Adrenal gland (tissue), 12 donors: ENCODE results near the gene SDC3. TPM values are rescaled to one million over a fixed set of nuclear protein-coding genes. Genes with fewer than 3 reads are reported as not detected.

Experiments
- DNase-seq, 7 donors: peaks; one replicate each; pipeline ENCODE4 v3.0.0-alpha.2; 2019 to 2020
- H3K27ac ChIP-seq, 5 donors: fragments of 200-600 bp; sonication (generic) in 4 of 5; 1 replicate in 3 of 5; 2 replicates in 2 of 5; pipeline versions ENCODE4 v1.5.1 to v1.8.0; 2016 to 2020; ENCODE audit warnings: mild to moderate bottlenecking in 1 of 5
- H3K27me3 ChIP-seq: fragments of 200-600 bp; 2 replicates; pipeline ENCODE4 v1.8.0; 2021
- H3K36me3 ChIP-seq, 2 donors: fragments of 200-600 bp; replicated peaks in 1 of 2; 1 replicate in 1 of 2; 2 replicates in 1 of 2; pipeline versions ENCODE4 v1.5.1 to v1.8.0; 2018 to 2022
- H3K4me1 ChIP-seq, 2 donors: fragments of 200-600 bp; replicated peaks in 1 of 2; 1 replicate in 1 of 2; 2 replicates in 1 of 2; pipeline versions ENCODE4 v1.5.1 to v1.8.0; 2018 to 2021
- H3K4me3 ChIP-seq, 4 donors: fragments of 200-600 bp; sonication (generic) in 3 of 4; one replicate each; pipeline ENCODE4 v1.5.1; 2016 to 2018
- H3K9me3 ChIP-seq, 3 donors: fragments of 200-600 bp; sonication (generic) in 1 of 3; replicated peaks in 1 of 3; 1 replicate in 2 of 3; 2 replicates in 1 of 3; pipeline versions ENCODE4 v1.5.1 to v1.8.0; 2016 to 2021
- POLR2A ChIP-seq, 2 donors: fragments of 450-650 bp; IDR thresholded peaks; one replicate each; pipeline ENCODE4 v1.6.1; 2017; ENCODE audit warnings: antibody characterized with exemption in 2 of 2, mild to moderate bottlenecking in 2 of 2, moderate library complexity in 1 of 2
- WGBS, 4 donors: extraction: QIAGEN DNeasy Blood & Tissue Kit in 2 of 4; methylation state at CpG; one replicate each; pipeline versions ENCODE4 v1.1.5 to v1.1.7; 2013 to 2017; 5-methylcytosine and 5-hydroxymethylcytosine counted together
- intact Hi-C, 2 donors: fragments of 100-400 bp; cut with DNase I; formaldehyde crosslinking; loops; one replicate each; pipeline versions ENCODE4 v1.14.1 to v1.15.0; 2022 to 2023
- polyA plus RNA-seq, 3 donors: library from polyadenylated mRNA; stranded (reverse); fragments of 200-250 nt in 2 of 3; fragments of 350-450 nt in 1 of 3; fragmentation: Illumina TruSeq in 1 of 3; extraction: RNeasy Lipid Tissue Mini Kit (QIAGEN cat#74804) in 1 of 3; gene quantifications; one replicate each; pipeline ENCODE4 v1.2.3, GENCODE V29; 2013 to 2014
- total RNA-seq, 9 donors: library from RNA; depleted of rRNA in 4 of 9; stranded (reverse); fragments of >200 nt in 4 of 9; fragments of 120-200 nt in 1 of 9; fragmentation: NEBNext Ultra II Directional in 1 of 9; extraction: Animal tissue kit (Norgen Biotek cat#: 25700) in 1 of 9; gene quantifications; one replicate each; pipeline versions ENCODE4 v1.1.0 to v1.2.4, GENCODE V29; 2013 to 2023
- TF ChIP-seq, protein P1 (sequence below), 6 experiments: fragments of 450-650 bp in 4 of 6; fragments of 200-600 bp in 2 of 6; sonication (generic) in 1 of 6; IDR thresholded peaks; 1 replicate in 5 of 6; 2 replicates in 1 of 6; pipeline versions ENCODE4 v1.5.1 to v1.8.0; 2016 to 2021; ENCODE audit warnings: antibody characterized with exemption in 6 of 6, mild to moderate bottlenecking in 2 of 6, moderate library complexity in 1 of 6
- donor health status: healthy with polysubstance abuse.
- donor health status: Bipolar disorder and iron deficiency.
- donor health status: DM: yes; HTN: yes; CAD: no.
- donor health status: DM: no; HTN: no; CAD: no.
- donor health status: DM: no; HTN: no; CAD: no.
- donor health status: DM: yes; HTN: yes; CAD: no.

The SDC3 gene
- total and polyA plus RNA-seq, 12 donors, result 40.1 to 536 (median 188) TPM

DNA sequence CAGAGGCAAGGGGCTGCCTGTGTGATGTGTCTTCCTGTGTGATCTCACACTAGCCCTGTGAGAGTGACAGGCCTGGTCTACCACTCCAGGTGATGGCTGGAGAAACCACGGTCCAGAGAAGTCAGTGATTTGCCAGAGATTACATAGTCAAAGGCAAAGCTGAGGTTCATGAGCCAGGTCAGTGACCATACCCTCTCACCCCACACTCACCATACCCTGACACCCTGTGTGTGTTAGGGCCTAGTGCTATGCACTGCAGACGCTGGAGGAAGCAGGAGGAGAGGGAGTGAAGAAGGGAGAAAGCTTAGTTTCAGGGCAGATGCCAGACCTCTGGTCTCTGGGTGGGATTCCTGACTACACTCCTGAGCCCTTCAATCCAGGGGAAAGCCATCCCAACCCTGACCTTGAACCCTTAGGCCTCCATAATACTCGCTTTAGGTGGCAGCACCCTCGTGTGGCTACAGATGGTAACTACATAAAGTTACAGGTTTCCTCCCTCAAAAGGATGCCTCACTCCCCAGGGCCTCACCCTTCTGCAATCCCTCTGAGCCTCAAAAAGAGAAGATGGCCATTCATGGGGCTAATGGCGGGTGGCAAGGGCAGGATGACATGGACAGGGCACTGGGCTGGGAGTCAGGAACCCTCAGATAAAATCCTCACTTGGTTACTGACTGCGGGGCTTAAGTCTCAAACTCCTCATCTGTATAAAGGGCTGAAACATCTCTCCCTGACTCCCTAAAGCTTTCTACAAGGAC, 20.8 kb upstream of the SDC3 start:
- Histone ChIP-seq H3K4me1 (no peaks in the 10 kb centered on the region), H3K27me3 (no peaks in the 10 kb centered on the region), H3K9me3 (no peaks in the 10 kb centered on the region), H3K36me3 (peaks cover 0 to 25% of the 10 kb centered on the region in 2 donors), H3K27ac (no peak overlapping the region), H3K4me3 (no peak overlapping the region)
- TF ChIP-seq, protein P1, sequence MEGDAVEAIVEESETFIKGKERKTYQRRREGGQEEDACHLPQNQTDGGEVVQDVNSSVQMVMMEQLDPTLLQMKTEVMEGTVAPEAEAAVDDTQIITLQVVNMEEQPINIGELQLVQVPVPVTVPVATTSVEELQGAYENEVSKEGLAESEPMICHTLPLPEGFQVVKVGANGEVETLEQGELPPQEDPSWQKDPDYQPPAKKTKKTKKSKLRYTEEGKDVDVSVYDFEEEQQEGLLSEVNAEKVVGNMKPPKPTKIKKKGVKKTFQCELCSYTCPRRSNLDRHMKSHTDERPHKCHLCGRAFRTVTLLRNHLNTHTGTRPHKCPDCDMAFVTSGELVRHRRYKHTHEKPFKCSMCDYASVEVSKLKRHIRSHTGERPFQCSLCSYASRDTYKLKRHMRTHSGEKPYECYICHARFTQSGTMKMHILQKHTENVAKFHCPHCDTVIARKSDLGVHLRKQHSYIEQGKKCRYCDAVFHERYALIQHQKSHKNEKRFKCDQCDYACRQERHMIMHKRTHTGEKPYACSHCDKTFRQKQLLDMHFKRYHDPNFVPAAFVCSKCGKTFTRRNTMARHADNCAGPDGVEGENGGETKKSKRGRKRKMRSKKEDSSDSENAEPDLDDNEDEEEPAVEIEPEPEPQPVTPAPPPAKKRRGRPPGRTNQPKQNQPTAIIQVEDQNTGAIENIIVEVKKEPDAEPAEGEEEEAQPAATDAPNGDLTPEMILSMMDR (IDR thresholded peaks at IDR 0.05), result peak; percentile 60 to 76 (median 68)
- no peak for TF ChIP-seq POLR2A (IDR thresholded peaks at IDR 0.05)
- peak; percentile 60 to 82 (median 69) for DNase-seq
- 45 to 53% (median 49%) methylated on average over 6 of the region's 6 CpGs for WGBS, 4 donors
- intact Hi-C loops, result no loop called here

DNA sequence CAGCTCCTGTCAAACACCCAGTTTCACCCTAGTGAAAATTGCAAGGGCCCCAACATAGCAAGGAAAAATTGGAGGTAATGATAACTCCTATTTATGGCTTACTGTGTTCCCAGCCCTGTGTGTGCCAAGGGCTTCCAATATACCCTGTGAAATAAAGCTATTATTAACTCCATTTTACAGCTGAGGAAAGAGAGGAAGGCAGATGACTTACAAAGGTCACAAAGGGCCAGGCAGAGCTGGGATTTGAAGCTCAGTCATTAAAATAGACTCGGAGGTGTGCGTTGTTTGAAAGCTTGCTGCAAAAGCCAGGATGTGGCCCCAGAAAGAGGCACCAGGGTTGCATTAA, 20.2 kb upstream of the SDC3 start:
- no peak overlapping the region for H3K27ac ChIP-seq
- no peaks in the 10 kb centered on the region for H3K4me1 ChIP-seq
- no peak for DNase-seq
- H3K9me3 ChIP-seq, result no peaks in the 10 kb centered on the region
- no peak for TF ChIP-seq POLR2A (IDR thresholded peaks at IDR 0.05)
- TF ChIP-seq, protein P1 (IDR thresholded peaks at IDR 0.05), result no peak
- H3K27me3 ChIP-seq, result no peaks in the 10 kb centered on the region
- peaks cover 0 to 19% of the 10 kb centered on the region in 2 donors for H3K36me3 ChIP-seq
- no peak overlapping the region for H3K4me3 ChIP-seq
- 75 to 84% (median 77%) methylated on average over 2 of the region's 2 CpGs for WGBS, 4 donors
- intact Hi-C loops, result no loop called here

DNA sequence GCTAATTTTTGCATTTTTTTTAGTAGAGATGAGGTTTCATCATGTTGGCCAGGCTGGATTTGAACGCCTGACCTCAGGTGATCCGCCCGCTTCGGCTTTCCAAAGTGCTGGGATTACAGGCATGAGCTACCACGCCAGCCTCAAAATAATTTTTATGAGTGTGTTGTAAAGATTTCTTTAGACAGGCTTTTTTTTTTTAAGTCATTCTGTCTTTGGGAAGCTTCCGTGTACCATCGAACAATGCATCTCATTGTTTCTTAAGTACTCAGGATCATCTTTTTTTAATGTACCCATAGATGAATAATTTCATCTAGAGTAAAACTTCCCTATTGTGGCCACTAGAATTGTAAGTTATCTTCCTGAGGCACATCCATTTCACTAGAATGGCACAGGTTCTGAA, 19.6 kb upstream of the SDC3 start:
- H3K27ac ChIP-seq, result no peak overlapping the region
- intact Hi-C loops, result no loop called here
- no peaks in the 10 kb centered on the region for H3K9me3 ChIP-seq
- H3K36me3 ChIP-seq, result peaks cover 0 to 16% of the 10 kb centered on the region in 2 donors
- no peaks in the 10 kb centered on the region for H3K27me3 ChIP-seq
- H3K4me1 ChIP-seq, result no peaks in the 10 kb centered on the region
- DNase-seq, result no peak
- TF ChIP-seq, protein P1 (IDR thresholded peaks at IDR 0.05), result no peak
- no peak for TF ChIP-seq POLR2A (IDR thresholded peaks at IDR 0.05)
- no peak overlapping the region for H3K4me3 ChIP-seq
- 93 to 94% (median 93%) methylated on average over 7 of the region's 7 CpGs for WGBS, 4 donors

DNA sequence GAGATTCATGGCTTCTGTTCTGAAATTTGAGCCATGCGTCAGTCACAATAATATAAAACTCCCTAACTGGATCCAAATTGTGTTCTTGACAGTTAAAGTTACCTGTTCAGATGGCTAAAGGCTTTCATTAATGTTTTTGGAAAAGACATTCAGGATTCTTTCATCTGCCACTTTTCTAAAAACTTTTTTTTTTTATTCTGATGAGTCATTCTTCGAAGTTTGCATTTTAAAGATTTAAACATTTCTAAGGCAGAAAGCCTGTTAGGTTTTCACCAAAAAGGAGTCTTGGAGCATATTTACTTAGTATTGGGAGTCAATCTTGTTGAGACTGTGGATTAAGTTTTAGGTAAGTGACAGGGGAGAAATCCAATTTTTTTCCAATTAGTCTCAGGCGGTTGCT, 18.9 kb upstream of the SDC3 start:
- TF ChIP-seq POLR2A (IDR thresholded peaks at IDR 0.05), result no peak
- TF ChIP-seq, protein P1 (IDR thresholded peaks at IDR 0.05), result no peak
- no peak overlapping the region for H3K27ac ChIP-seq
- 83 to 91% (median 88%) methylated on average over 3 of the region's 3 CpGs for WGBS, 4 donors
- no peaks in the 10 kb centered on the region for H3K9me3 ChIP-seq
- no peaks in the 10 kb centered on the region for H3K4me1 ChIP-seq
- no peaks in the 10 kb centered on the region for H3K27me3 ChIP-seq
- intact Hi-C loops, result no loop called here
- H3K4me3 ChIP-seq, result no peak overlapping the region
- DNase-seq, result no peak
- H3K36me3 ChIP-seq, result peaks cover 0 to 9% of the 10 kb centered on the region in 2 donors
